ENCODE results near the gene KLK10. TPM values are rescaled to one million over a fixed set of nuclear protein-coding genes. Genes with fewer than 3 reads are reported as not detected.

Gene KLK10
- total RNA-seq, 1 donor from 2014 or later: 1.6 TPM

- Histone ChIP-seq H3K4me1 (no peaks in the 10 kb centered on the region), H3K27me3 (no peaks in the 10 kb centered on the region), H3K4me3 (no peak overlapping the region), H3K27ac (no peak overlapping the region), H3K9me3 (no peaks in the 10 kb centered on the region), H3K36me3 (no peaks in the 10 kb centered on the region)
- intact Hi-C loops (cut with DNase I): no loop called here
- no peak for TF ChIP-seq CTCF (IDR thresholded peaks at IDR 0.05)
- no peak for DNase-seq (ENCODE audit: low spot score in 2 of 2)
Measured at GRCh38 chr19:51031220-51031879, 11.8 kb upstream of the KLK10 start.

DNA sequence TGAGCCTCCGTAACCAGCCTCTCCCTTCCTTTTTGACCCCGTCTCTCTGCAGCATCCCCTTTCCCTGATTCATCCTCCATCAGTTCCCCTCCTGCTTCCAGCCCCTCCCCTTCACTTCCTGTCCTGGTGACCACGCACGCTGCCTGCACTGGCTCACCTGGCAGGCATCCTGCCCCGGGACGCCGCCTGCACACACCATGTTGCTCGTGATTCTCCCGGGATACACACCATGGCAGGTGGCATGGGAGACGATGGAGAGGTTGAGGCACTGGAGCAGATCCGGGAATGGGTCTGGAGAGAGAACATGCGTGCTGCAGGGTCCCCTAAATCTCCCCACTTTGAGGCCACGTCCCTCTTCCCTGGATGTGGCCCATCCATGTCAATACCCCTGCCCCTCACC lies 11.1 kb upstream of the KLK10 start:
- no peaks in the 10 kb centered on the region for H3K9me3 ChIP-seq
- DNase-seq (ENCODE audit: low spot score in 2 of 2): no peak
- H3K4me3 ChIP-seq: no peak overlapping the region
- H3K27me3 ChIP-seq: no peaks in the 10 kb centered on the region
- H3K27ac ChIP-seq: no peak overlapping the region
- no peaks in the 10 kb centered on the region for H3K36me3 ChIP-seq
- intact Hi-C loops (cut with DNase I): no loop called here
- no peaks in the 10 kb centered on the region for H3K4me1 ChIP-seq
- no peak for TF ChIP-seq CTCF (IDR thresholded peaks at IDR 0.05)

GRCh38 chr19:51029718-51030117 lies 10.2 kb upstream of the KLK10 start:
- no peak for TF ChIP-seq CTCF (IDR thresholded peaks at IDR 0.05)
- Histone ChIP-seq H3K4me1 (no peaks in the 10 kb centered on the region), H3K27ac (no peak overlapping the region), H3K9me3 (no peaks in the 10 kb centered on the region), H3K27me3 (no peaks in the 10 kb centered on the region), H3K36me3 (no peaks in the 10 kb centered on the region), H3K4me3 (no peak overlapping the region)
- no peak for DNase-seq (ENCODE audit: low spot score in 2 of 2)
- intact Hi-C loops (cut with DNase I): no loop called here

DNA sequence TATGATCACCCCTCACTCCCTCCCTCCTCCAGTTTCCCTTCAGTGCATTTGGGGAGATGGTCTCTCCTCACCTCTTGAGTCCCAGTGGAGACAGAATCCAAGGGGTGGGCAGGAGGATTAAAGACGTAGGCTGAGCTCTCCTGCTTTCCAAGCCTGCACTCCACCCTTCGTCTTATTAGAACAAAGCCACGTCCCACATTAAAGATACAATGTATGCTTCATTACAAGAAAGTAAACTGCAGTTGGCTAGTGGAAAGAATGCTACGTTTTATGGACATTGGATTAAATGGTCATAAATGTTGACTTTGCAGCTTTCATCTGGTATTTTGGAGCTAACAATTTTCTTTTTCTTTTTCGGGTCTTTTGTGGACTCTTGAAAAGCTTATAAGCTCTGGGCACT lies 8.4 kb upstream of the KLK10 start:
- no peak for TF ChIP-seq CTCF (IDR thresholded peaks at IDR 0.05)
- no peak for DNase-seq (ENCODE audit: low spot score in 2 of 2)
- H3K4me1 ChIP-seq: no peaks in the 10 kb centered on the region
- H3K4me3 ChIP-seq: no peak overlapping the region
- no peaks in the 10 kb centered on the region for H3K36me3 ChIP-seq
- no peaks in the 10 kb centered on the region for H3K27me3 ChIP-seq
- no peak overlapping the region for H3K27ac ChIP-seq
- intact Hi-C loops (cut with DNase I): no loop called here
- H3K9me3 ChIP-seq: no peaks in the 10 kb centered on the region

- H3K4me3 ChIP-seq: no peak overlapping the region
- no peaks in the 10 kb centered on the region for H3K36me3 ChIP-seq
- intact Hi-C loops (cut with DNase I): no loop called here
- H3K9me3 ChIP-seq: no peaks in the 10 kb centered on the region
- no peak for TF ChIP-seq CTCF (IDR thresholded peaks at IDR 0.05)
- no peaks in the 10 kb centered on the region for H3K4me1 ChIP-seq
- H3K27ac ChIP-seq: no peak overlapping the region
- DNase-seq (ENCODE audit: low spot score in 2 of 2): no peak
- H3K27me3 ChIP-seq: no peaks in the 10 kb centered on the region
Measured at GRCh38 chr19:51027126-51027806, 7.8 kb upstream of the KLK10 start.
